22Rv1 (cell line): ENCODE measurements around the gene CCDC183.

ENCODE experiments used
- H3K27ac ChIP-seq: fragments of 450-650 bp; 2 replicates; pipeline ENCODE4 v1.5.1; 2017
- CTCF ChIP-seq: fragments of 450-650 bp; IDR thresholded peaks from 2 replicates; pipeline ENCODE4 v1.5.1; 2017; ENCODE audit warnings: mild to moderate bottlenecking
- ZFX ChIP-seq: fragments of 450-650 bp; IDR thresholded peaks from 2 replicates; pipeline ENCODE4 v1.6.1; 2017; ENCODE audit warnings: antibody characterized with exemption, borderline replicate concordance

Gene CCDC183

GRCh38 chr9:136826703-136827582, 30.8 kb downstream of the CCDC183 start:
- TF ChIP-seq ZFX (no peak), CTCF (no peak)
- no peak overlapping the region for H3K27ac ChIP-seq

- TF ChIP-seq ZFX, result no peak
- no peak for TF ChIP-seq CTCF
- no peak overlapping the region for H3K27ac ChIP-seq
Measured at GRCh38 chr9:136827794-136828473, 31.8 kb downstream of the CCDC183 start.

GRCh38 chr9:136828474-136829140, 32.5 kb downstream of the CCDC183 start:
- H3K27ac ChIP-seq, result no peak overlapping the region

GRCh38 chr9:136829412-136829811, 33.3 kb downstream of the CCDC183 start:
- no peak overlapping the region for H3K27ac ChIP-seq
- TF ChIP-seq ZFX, result no peak
- no peak for TF ChIP-seq CTCF

More at GRCh38 chr9:136828474-136829140, 32.5 kb downstream of the CCDC183 start:
- TF ChIP-seq CTCF (no peak), ZFX (no peak)

DNA sequence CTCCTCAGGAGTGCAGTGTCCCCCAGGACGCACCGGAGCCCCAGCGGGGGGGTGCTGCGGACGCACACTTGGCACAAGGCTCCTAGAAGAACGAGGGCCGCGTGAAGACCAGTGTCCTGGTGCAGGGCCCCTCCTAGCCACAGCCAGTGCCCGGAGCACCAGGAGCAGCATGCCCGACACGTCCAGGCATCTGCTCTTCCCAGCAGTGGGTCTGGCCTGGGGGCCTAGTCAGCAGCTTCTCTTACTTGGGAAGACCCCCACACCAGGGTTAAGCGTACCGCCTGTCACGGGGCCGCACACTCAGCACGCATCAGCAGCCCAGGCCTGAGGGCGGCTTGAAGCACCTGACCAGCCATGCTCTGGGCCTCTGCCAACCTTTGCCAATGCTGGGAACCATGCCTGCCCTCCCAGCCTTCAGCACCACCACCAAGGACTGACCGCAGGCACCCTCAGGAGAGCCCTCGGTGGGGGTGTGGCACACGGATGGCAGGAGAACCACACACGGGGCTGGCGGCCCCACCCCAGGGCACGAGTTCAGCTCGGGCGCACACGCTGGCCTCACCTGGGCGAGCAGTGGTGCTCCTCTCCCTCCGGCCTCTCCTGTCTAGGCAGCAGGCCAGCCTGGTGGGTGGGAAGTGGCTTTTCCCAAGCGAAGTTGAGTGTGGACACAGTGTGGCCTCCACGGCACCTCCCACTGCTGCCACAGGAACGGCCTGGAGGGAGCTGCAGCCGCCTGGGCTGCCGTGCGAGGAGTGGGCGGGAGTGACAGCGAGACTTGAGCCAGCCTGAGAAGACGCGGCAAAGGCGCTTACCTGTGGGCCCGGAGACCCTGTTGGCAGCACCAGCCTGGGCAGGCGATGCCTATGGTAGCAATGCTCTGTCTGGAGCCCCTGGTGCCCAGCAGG, 34.1 kb downstream of the CCDC183 start:
- no peak overlapping the region; the same call in 1 of the 2 replicates for H3K27ac ChIP-seq
- TF ChIP-seq CTCF (no peak), ZFX (no peak)

DNA sequence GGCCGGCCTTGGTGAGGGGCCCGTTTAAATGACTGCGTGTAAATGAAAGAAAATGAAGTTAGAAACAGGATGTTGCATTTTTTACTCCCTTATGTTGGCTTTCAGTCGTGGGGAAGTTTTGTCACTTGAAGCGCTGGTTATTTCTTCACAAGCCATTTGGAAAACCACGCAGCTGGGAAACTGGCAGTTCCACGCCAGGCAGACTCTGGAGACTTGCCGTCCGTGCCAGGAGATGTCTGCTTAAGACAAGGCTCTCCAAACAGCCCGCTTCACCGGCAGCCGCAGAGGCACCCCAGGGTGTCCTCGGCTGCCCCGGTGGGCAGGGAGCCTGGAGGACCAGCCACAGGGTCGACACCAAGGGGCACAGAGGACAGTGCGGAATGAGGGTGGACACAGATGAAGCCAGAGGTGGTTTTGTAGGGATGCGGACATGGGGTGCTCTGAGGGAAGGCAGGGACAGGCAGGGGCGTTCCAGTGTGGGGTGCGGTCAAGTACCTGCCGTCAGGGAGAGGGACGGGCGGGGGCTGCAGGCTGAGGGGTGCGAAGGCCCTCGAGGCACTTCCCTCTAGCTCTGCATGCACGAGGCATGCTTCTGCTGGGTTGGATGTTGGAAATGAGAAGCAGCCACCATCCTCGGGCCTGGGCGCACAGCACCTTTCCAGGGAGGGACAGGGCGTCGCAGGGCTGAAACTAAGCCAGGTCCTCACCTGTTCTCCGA, 35.0 kb downstream of the CCDC183 start:
- no peak overlapping the region; the same call in 1 of the 2 replicates for H3K27ac ChIP-seq
- TF ChIP-seq ZFX, result no peak
- TF ChIP-seq CTCF, result no peak
